ENCODE results near the gene REN.
A peak's percentile ranks its signal among the peaks of the same experiment; 100 is the strongest.

The REN gene

DNA sequence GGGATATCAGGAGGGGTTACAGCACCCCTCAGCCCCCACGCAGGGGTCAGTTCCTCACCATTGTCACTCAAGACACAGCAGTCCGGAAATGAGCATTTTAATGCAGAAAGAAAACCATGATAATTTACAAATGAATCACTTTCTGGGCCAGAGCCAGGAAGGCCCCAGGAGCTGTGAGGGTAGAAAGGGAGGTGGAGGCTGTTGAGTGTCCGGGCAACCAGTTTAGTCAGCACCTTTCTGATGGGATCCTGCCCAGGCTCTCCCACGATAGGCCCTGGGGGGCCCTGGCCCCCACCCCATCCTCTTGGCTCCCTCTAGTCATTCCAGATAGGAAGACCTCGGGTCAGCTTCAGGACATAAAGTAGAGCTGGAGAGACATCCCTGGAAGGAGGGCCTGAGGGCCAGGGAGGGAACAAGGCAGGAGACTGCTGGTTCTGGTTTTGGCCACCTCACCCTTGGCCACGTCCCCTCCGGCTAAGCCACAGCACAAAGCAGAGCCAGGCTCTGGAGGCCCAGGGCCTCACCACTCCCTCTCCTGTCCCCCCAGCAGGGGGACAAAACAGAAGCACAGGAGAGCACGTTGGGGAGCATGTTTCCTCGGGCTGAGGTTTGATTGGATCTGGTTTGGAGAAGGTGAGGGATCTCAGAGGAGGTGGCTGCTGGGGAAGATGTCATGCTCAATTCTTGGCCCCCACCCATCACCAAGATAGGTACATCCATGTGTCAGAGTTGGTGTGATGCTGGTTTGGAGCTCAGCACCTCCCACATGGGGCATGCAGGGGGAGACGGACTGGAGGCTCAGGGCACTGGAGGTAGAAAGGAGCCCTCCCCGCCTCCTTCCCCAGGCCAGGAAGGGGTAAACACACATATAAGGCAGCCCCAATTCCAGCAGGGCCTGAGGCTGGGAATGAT lies 34.9 kb downstream of the REN start:
- DNase-seq = no peak

GRCh38 chr1:204130178-204130577 lies 36.0 kb downstream of the REN start:
- no peak for DNase-seq

- peak; percentile 67 for DNase-seq
Measured at GRCh38 chr1:204128964-204129896, 36.9 kb downstream of the REN start.

DNA sequence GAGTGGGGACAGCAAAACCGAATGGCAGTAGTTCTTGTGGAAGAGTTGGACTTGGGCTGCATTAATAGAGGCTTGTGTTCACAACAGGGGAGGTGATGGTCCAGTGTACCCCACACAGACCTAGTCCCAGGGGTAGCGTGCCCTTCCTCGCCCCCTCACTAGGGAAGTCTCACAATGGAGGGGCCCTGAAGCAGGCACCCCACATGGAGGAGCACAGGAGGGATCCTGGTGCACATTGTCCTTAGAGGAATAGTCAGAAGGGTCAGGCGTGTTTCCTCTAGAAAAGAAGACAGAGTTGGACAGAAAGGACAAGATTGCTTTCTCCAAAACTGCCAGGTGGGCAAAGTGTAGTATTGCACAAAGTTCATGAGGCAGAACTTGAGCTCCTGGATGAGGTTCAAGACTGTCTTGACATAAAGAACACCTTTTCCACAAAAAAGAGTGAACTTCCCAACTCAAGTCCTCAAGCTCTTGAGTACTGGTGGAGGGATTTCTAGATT lies 37.6 kb downstream of the REN start:
- no peak for DNase-seq

GRCh38 chr1:204127597-204128242 lies 38.4 kb downstream of the REN start:
- DNase-seq = no peak

DNA sequence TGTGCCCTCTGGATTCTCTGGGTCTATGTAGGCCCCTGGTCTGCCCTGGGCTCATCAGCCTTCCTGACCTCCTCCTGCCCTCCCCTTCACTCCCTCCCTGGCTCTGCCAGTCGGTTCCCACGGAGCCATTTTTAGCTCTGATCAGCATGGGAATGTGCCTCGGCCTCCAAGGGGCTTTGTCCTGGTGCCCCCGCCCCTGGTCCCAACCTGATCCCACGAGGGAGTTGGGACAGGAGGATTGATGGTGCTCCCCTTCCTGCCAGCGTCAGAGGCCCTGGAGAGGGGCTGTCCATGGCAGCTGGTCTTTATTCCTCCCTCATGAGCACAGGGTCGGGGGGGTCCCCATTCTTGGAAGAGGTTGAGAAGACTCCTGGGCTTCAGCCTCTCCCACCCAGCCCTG lies 39.2 kb downstream of the REN start:
- no peak for DNase-seq

- DNase-seq = no peak
Measured at GRCh38 chr1:204126386-204126785, 39.8 kb downstream of the REN start.

DNA sequence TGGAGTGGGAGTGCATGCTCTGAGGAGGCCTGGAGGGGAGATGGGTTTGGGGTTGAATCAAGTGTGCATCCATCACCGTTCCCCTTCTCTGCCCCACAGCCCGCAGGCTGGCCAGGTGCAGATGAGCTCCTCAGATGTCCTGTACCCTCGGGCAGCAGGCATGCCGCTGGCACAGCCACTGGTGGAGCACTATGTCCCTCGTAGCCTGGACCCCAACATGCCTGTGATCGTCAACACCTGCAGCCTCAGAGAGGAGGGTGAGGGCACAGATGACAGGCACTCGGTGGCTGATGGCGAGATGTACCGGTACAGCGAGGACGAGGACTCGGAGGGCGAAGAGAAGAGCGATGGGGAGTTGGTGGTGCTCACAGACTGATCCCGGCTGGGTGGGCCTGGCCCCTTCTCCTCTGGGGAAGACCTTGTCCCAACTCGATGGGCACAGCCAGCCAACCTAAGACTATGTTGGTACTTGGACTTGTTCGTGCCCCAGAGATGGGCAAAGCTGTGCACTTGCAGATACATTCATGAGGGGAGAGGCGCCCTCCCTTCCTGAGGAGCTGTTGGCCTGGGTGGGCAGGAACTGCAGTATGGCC lies 40.3 kb downstream of the REN start:
- no peak for DNase-seq

GRCh38 chr1:204124639-204125038 lies 41.5 kb downstream of the REN start:
- DNase-seq = no peak

DNA sequence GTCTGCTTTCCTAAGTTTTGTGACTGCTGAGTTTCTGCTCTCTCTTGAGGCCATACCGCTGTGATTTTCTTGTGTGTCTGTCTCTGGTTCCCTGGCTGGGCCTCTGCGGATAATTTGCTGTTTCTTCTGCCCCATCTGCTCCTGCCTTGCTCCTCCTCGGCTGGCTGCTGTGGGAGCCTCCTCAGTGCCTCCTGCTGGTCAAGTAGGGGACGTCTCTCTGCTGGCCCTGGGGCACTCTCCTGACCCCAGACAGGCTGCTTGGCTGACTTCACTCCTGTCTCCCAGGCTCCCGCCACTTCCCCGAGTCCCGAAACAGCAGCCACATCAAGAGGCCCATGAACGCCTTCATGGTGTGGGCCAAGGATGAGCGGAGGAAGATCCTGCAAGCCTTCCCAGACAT lies 42.8 kb downstream of the REN start:
- no peak for DNase-seq

- no peak for DNase-seq
Measured at GRCh38 chr1:204121840-204122555, 44.1 kb downstream of the REN start.

- no peak for DNase-seq
Measured at GRCh38 chr1:204116539-204116938, 49.6 kb downstream of the REN start.

GRCh38 chr1:204115116-204115515 lies 51.0 kb downstream of the REN start:
- no peak for DNase-seq

DNA sequence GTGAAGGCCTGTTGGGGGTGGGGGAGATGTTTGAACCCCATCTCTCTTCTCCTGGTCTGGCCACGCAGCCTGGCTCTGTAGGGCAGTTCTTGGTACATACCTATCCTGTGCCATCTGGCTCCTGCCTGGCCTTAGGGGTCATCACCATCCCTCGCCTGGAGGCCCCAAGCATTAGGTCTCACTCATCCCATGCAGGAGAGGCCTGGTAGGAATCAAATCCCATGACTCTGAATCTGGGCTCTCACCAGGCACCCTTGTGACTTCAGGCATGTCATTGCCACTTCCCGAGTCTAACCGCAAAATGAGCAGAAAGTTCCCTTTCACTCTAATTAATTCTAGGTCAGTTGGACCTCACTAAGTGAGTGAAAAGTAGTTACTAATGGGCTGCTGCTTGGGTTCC lies 51.5 kb downstream of the REN start:
- no peak for DNase-seq

DNA sequence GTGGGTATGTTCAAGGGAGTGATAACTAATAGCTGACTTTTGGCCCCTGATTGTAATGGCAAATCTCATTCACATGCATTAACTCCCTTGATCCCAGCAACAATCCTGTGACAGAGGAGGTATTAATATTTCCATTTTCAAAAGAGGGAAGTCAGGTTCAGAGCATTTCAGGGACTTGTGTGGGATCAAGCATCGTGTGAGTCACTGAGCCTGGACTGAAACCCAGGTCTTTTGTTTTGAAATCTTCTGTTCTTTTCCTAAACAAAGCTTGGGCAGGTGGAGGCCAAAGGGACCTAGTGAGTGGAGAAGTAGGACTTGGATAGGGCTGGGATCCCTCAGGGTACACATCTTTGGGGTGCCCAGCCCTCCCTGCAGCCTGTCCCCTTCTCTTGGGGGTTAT lies 52.2 kb downstream of the REN start:
- DNase-seq = no peak

DNA sequence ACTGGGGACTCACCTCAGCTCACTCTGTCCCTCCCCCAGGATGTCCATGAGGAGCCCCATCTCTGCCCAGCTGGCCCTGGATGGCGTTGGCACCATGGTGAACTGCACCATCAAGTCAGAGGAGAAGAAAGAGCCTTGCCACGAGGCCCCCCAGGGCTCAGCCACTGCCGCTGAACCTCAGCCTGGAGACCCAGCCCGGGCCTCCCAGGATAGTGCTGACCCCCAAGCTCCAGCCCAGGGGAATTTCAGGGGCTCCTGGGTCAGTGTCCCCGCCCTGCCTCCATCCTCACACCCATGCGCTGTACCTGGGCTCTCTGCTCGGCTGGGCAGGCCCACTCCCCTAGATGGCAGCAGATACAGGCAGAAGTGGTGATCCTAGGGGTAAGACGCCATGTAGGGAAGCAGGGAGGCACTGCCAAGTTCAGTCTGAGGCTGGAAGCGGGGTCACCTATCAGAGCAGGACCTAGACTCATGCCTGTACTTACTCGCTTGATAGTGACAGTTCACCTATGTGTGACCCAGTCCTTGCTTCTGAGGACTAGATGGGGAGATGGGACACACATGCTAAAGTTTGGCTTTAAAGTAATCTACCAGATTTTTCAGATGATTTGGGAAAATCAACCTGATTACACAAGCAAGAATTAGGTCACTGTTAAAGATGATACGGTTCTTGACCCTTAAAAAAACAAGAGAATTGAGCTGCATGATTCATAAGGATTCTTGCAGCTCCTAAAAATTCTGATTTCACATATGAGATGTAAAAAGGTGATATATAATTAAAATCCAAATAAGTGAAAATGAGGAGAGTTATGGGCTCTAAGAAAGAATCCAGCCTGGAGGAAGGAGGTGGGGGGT lies 53.0 kb downstream of the REN start:
- DNase-seq = no peak

GRCh38 chr1:204110894-204111633 lies 55.1 kb downstream of the REN start:
- DNase-seq = no peak

- no peak for DNase-seq
Measured at GRCh38 chr1:204108312-204109141, 57.6 kb downstream of the REN start.

- no peak for DNase-seq
Measured at GRCh38 chr1:204107892-204108291, 58.2 kb downstream of the REN start.

All from CD4-positive, alpha-beta T cell treated with Interleukin-15 for 1 hour (primary cell).